Pancreas (tissue), 10 donors: ENCODE results near the gene PTRH2. TPM values are rescaled to one million over a fixed set of nuclear protein-coding genes. Genes with fewer than 3 reads are reported as not detected.

Experiments
- ATAC-seq, 4 donors: fragments of 200-7000 bp; cut with Tn5 transposase; one replicate each; pipeline versions ENCODE4 v1.8.0 to v1.9.1; 2020; ENCODE audit warnings: mild to moderate bottlenecking in 4 of 4, moderate library complexity in 4 of 4
- DNase-seq, 6 donors: peaks; one replicate each; pipeline ENCODE4 v3.0.0-alpha.2; 2020
- FAIRE-seq: peaks from 2 replicates; lab custom pipeline; 2012; peaks lifted over from hg19 to GRCh38; lab: Jason Lieb, UNC
- H3K27ac ChIP-seq, 4 donors: fragments of 200-600 bp; sonication (generic); 1 replicate in 3 of 4; 2 replicates in 1 of 4; pipeline versions ENCODE4 v1.5.0 to v1.8.0; 2020
- H3K27me3 ChIP-seq, 4 donors: fragments of 200-600 bp; one replicate each; pipeline ENCODE4 v1.8.0; 2021
- H3K36me3 ChIP-seq, 3 donors: fragments of 200-600 bp; sonication (generic) in 1 of 3; one replicate each; pipeline versions ENCODE4 v1.5.0 to v1.8.0; 2020 to 2021
- H3K4me1 ChIP-seq, 3 donors: fragments of 200-600 bp; one replicate each; pipeline ENCODE4 v1.8.0; 2021
- H3K4me3 ChIP-seq, 4 donors: fragments of 200-600 bp; sonication (generic) in 2 of 4; one replicate each; pipeline versions ENCODE4 v1.5.0 to v1.8.0; 2020 to 2021
- H3K9me3 ChIP-seq, 4 donors: fragments of 200-600 bp; one replicate each; pipeline ENCODE4 v1.8.0; 2021
- WGBS, 2 donors: extraction: QIAGEN DNeasy Blood & Tissue Kit; methylation state at CpG; one replicate each; pipeline ENCODE4 v1.1.7; 2013; 5-methylcytosine and 5-hydroxymethylcytosine counted together
- intact Hi-C, 3 donors: fragments of 100-400 bp; cut with DNase I; formaldehyde crosslinking; loops; one replicate each; pipeline versions ENCODE4 v1.11.1 to v1.14.2; 2022
- polyA plus RNA-seq, 2 donors: library from polyadenylated mRNA; stranded (reverse); fragments of 200-250 nt; gene quantifications; one replicate each; pipeline ENCODE4 v1.2.3, GENCODE V29; 2013
- total RNA-seq, 6 donors: library from RNA; stranded (reverse); fragmentation: NEBNext Ultra II Directional in 4 of 6; extraction: Animal tissue kit (Norgen Biotek cat#: 25700) in 4 of 6; gene quantifications; one replicate each; pipeline versions ENCODE4 v1.2.1 to v1.2.4, GENCODE V29; 2021 to 2023
- TF ChIP-seq, protein P1 (sequence below), 4 donors: fragments of 200-600 bp; sonication (generic) in 3 of 4; IDR thresholded peaks; one replicate each; pipeline versions ENCODE4 v1.5.0 to v1.8.0; 2021; ENCODE audit warnings: antibody characterized with exemption in 4 of 4
- donor health status: healthy with polysubstance abuse.
- donor health status: DM: no; HTN: no; CAD: no; lungs with moderate emphysema.
- donor health status: DM: no; HTN: no; CAD: no.
- donor health status: control.
- donor health status: control.
- donor health status: Bipolar disorder and iron deficiency.
- donor health status: DM: yes; HTN: yes; CAD: no.
- donor health status: DM: no; HTN: no; CAD: no.
- donor health status: DM: no; HTN: no; CAD: no.
- donor health status: DM: yes; HTN: yes; CAD: no.

PTRH2 gene
- total and polyA plus RNA-seq, 8 donors: 5.5 to 23.8 (median 9.5) TPM

GRCh38 chr17:59684967-59685366 is 22.3 kb downstream of the PTRH2 start:
- intact Hi-C loops: no loop called here
- Histone ChIP-seq H3K4me1 (no peaks in the 10 kb centered on the region), H3K27ac (no peak overlapping the region), H3K36me3 (peaks cover 8 to 65% (median 39%) of the 10 kb centered on the region in 3 donors), H3K9me3 (no peaks in the 10 kb centered on the region), H3K27me3 (no peaks in the 10 kb centered on the region), H3K4me3 (no peak overlapping the region)
- ATAC-seq (no peak), FAIRE-seq (no peak), DNase-seq (no peak)
- 51 to 52% methylated on average over 6 of the region's 6 CpGs for WGBS, 2 donors
- TF ChIP-seq, protein P1, sequence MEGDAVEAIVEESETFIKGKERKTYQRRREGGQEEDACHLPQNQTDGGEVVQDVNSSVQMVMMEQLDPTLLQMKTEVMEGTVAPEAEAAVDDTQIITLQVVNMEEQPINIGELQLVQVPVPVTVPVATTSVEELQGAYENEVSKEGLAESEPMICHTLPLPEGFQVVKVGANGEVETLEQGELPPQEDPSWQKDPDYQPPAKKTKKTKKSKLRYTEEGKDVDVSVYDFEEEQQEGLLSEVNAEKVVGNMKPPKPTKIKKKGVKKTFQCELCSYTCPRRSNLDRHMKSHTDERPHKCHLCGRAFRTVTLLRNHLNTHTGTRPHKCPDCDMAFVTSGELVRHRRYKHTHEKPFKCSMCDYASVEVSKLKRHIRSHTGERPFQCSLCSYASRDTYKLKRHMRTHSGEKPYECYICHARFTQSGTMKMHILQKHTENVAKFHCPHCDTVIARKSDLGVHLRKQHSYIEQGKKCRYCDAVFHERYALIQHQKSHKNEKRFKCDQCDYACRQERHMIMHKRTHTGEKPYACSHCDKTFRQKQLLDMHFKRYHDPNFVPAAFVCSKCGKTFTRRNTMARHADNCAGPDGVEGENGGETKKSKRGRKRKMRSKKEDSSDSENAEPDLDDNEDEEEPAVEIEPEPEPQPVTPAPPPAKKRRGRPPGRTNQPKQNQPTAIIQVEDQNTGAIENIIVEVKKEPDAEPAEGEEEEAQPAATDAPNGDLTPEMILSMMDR (IDR thresholded peaks at IDR 0.05): no peak

DNA sequence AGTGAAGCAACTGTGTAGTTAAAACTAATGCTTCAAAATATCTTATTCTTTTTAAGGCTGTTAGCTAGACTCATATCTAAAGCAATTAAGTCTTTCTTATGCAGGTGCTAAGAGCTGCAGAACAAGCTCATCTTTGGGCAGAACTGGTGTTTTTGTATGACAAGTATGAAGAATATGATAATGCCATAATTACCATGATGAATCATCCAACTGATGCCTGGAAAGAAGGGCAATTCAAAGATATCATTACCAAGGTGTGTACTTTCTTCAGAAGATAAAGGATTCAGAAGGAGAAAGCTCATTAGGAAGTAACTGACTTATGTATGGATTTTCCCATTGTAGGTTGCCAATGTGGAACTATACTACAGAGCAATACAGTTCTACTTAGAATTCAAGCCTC is 23.9 kb downstream of the PTRH2 start:
- Histone ChIP-seq H3K4me1 (no peaks in the 10 kb centered on the region), H3K27ac (no peak overlapping the region), H3K27me3 (no peaks in the 10 kb centered on the region), H3K36me3 (peaks cover 8 to 77% (median 49%) of the 10 kb centered on the region in 3 donors), H3K4me3 (no peak overlapping the region), H3K9me3 (no peaks in the 10 kb centered on the region)
- no peak for DNase-seq
- no peak for FAIRE-seq
- TF ChIP-seq, protein P1 (IDR thresholded peaks at IDR 0.05): no peak
- intact Hi-C loops: no loop called here
- ATAC-seq: no peak

- Histone ChIP-seq H3K27ac (no peak overlapping the region), H3K4me1 (no peaks in the 10 kb centered on the region), H3K9me3 (no peaks in the 10 kb centered on the region), H3K27me3 (no peaks in the 10 kb centered on the region), H3K36me3 (peaks cover 8 to 79% (median 47%) of the 10 kb centered on the region in 3 donors), H3K4me3 (no peak overlapping the region)
- ATAC-seq (no peak), DNase-seq (no peak), FAIRE-seq (no peak)
- TF ChIP-seq, protein P1 (IDR thresholded peaks at IDR 0.05): no peak
- intact Hi-C loops: no loop called here
- 81 to 84% methylated on average over 4 of the region's 4 CpGs for WGBS, 2 donors
Observed at GRCh38 chr17:59680314-59680713, 26.9 kb downstream of the PTRH2 start.

- Histone ChIP-seq H3K4me3 (no peak overlapping the region), H3K4me1 (no peaks in the 10 kb centered on the region), H3K36me3 (peaks cover 3 to 85% (median 42%) of the 10 kb centered on the region in 3 donors), H3K9me3 (no peaks in the 10 kb centered on the region), H3K27ac (no peak overlapping the region), H3K27me3 (no peaks in the 10 kb centered on the region)
- WGBS, 2 donors: 43 to 47% methylated on average over 2 of the region's 2 CpGs
- DNase-seq (no peak), ATAC-seq (no peak), FAIRE-seq (no peak)
- TF ChIP-seq, protein P1 (IDR thresholded peaks at IDR 0.05): no peak
- intact Hi-C loops: no loop called here
Observed at GRCh38 chr17:59678918-59679317, 28.3 kb downstream of the PTRH2 start.

DNA sequence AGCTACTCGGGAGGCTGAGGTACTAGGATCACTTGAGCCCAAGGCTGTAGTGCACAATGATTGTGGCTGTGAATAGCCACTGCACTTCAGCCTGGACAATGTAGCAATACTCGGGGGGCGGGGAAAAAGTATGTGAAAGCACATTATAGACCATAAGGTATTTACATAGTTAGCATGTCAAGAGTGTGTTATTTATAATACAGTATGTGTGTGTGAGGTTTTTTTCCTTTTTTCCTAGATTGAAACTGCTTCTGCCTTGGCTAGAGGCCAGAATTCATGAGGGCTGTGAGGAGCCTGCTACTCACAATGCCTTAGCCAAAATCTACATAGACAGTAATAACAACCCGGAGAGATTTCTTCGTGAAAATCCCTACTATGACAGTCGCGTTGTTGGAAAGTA is 30.5 kb downstream of the PTRH2 start:
- intact Hi-C loops: no loop called here
- ATAC-seq (no peak), DNase-seq (no peak), FAIRE-seq (no peak)
- Histone ChIP-seq H3K9me3 (no peaks in the 10 kb centered on the region), H3K27ac (no peak overlapping the region), H3K4me1 (no peaks in the 10 kb centered on the region), H3K27me3 (no peaks in the 10 kb centered on the region), H3K36me3 (peaks cover 2 to 64% (median 31%) of the 10 kb centered on the region in 3 donors), H3K4me3 (no peak overlapping the region)
- WGBS, 2 donors: 81 to 88% methylated on average over 7 of the region's 7 CpGs
- TF ChIP-seq, protein P1 (IDR thresholded peaks at IDR 0.05): no peak
